Mesothelial cell of epicardium (in vitro differentiated cells): ENCODE results near the gene CYP2W1. TPM values are rescaled to one million over a fixed set of nuclear protein-coding genes. Genes with fewer than 3 reads are reported as not detected.
"Not testable (repeated sequence)": the region's sequence is repeated elsewhere in the genome, so short reads cannot be mapped to it uniquely, and the experiment has no call there.

Experiments
- DNase-seq, 2 experiments: peaks; one replicate each; pipeline ENCODE4 v3.0.0; 2021; ENCODE audit warnings: low spot score in 2 of 2; ENCODE audit not compliant: unreplicated experiment in 2 of 2
- H3K27ac Mint-ChIP-seq: 2 replicates; pipeline ENCODE4 v1.8.0; 2021; ENCODE audit warnings: mixed read lengths
- H3K27me3 Mint-ChIP-seq: 2 replicates; pipeline ENCODE4 v1.8.0; 2021; ENCODE audit warnings: low read depth, mixed read lengths
- H3K36me3 Mint-ChIP-seq: 2 replicates; pipeline ENCODE4 v1.8.0; 2021; ENCODE audit warnings: mixed read lengths
- H3K4me1 Mint-ChIP-seq: 2 replicates; pipeline ENCODE4 v1.8.0; 2021; ENCODE audit warnings: mixed read lengths
- H3K4me3 Mint-ChIP-seq: 2 replicates; pipeline ENCODE4 v1.8.0; 2021; ENCODE audit warnings: mild to moderate bottlenecking, moderate library complexity, mixed read lengths
- H3K9me3 Mint-ChIP-seq: 2 replicates; pipeline ENCODE4 v1.8.0; 2021; ENCODE audit warnings: mixed read lengths
- CTCF ChIP-seq: fragments of 200-600 bp; sonication (generic); IDR thresholded peaks from one replicate; pipeline ENCODE4 v1.5.0; 2021; ENCODE audit warnings: antibody characterized with exemption; ENCODE audit not compliant: unreplicated experiment
- total RNA-seq: library from RNA; stranded (reverse); gene quantifications from 3 replicates; pipeline ENCODE4 v1.2.1, GENCODE V29; 2021

Gene CYP2W1
- total RNA-seq, 1 donor from 2014 or later: 5.6 TPM

- H3K9me3 Mint-ChIP-seq: peaks cover 20% of the 10 kb centered on the region
- H3K36me3 Mint-ChIP-seq: no peaks in the 10 kb centered on the region
- no peak overlapping the region for H3K4me3 Mint-ChIP-seq
- TF ChIP-seq CTCF: no peak
- H3K27ac Mint-ChIP-seq: no peak overlapping the region
- H3K27me3 Mint-ChIP-seq: peaks cover 24% of the 10 kb centered on the region
- no peak for DNase-seq
- H3K4me1 Mint-ChIP-seq: no peaks in the 10 kb centered on the region
Observed at GRCh38 chr7:937856-938484, 45.0 kb upstream of the CYP2W1 start.

- TF ChIP-seq CTCF: no peak
- H3K27me3 Mint-ChIP-seq: peaks cover 24% of the 10 kb centered on the region
- H3K9me3 Mint-ChIP-seq: peaks cover 20% of the 10 kb centered on the region
- H3K4me1 Mint-ChIP-seq: no peaks in the 10 kb centered on the region
- DNase-seq: no peak
- no peak overlapping the region for H3K27ac Mint-ChIP-seq
- H3K4me3 Mint-ChIP-seq: no peak overlapping the region
- H3K36me3 Mint-ChIP-seq: no peaks in the 10 kb centered on the region
Observed at GRCh38 chr7:938546-939185, 44.3 kb upstream of the CYP2W1 start.

- no peak for TF ChIP-seq CTCF
- H3K36me3 Mint-ChIP-seq: no peaks in the 10 kb centered on the region
- H3K9me3 Mint-ChIP-seq: peaks cover 20% of the 10 kb centered on the region
- DNase-seq: no peak
- peaks cover 24% of the 10 kb centered on the region for H3K27me3 Mint-ChIP-seq
- H3K4me1 Mint-ChIP-seq: no peaks in the 10 kb centered on the region
- no peak overlapping the region for H3K27ac Mint-ChIP-seq
- no peak overlapping the region for H3K4me3 Mint-ChIP-seq
Observed at GRCh38 chr7:939843-940242, 43.1 kb upstream of the CYP2W1 start.

- no peaks in the 10 kb centered on the region for H3K4me1 Mint-ChIP-seq
- peaks cover 20% of the 10 kb centered on the region for H3K9me3 Mint-ChIP-seq
- H3K27ac Mint-ChIP-seq: no peak overlapping the region
- no peak overlapping the region for H3K4me3 Mint-ChIP-seq
- peaks cover 24% of the 10 kb centered on the region for H3K27me3 Mint-ChIP-seq
- TF ChIP-seq CTCF: no peak
- DNase-seq: no peak
- no peaks in the 10 kb centered on the region for H3K36me3 Mint-ChIP-seq
Observed at GRCh38 chr7:940599-941408, 42.2 kb upstream of the CYP2W1 start.

- not testable (repeated sequence) for H3K27ac Mint-ChIP-seq, H3K4me1 Mint-ChIP-seq, H3K36me3 Mint-ChIP-seq, H3K4me3 Mint-ChIP-seq
- peak in 1 of 2 experiments; percentile 1 for DNase-seq
- peaks cover 24% of the 10 kb centered on the region for H3K27me3 Mint-ChIP-seq
- H3K9me3 Mint-ChIP-seq: peaks cover 20% of the 10 kb centered on the region
Observed at GRCh38 chr7:943793-944192, 39.2 kb upstream of the CYP2W1 start.

GRCh38 chr7:944744-945143, 38.2 kb upstream of the CYP2W1 start:
- no peak for DNase-seq
- peaks cover 23% of the 10 kb centered on the region for H3K27me3 Mint-ChIP-seq
- no peak overlapping the region for H3K4me3 Mint-ChIP-seq
- TF ChIP-seq CTCF: no peak
- peaks cover 20% of the 10 kb centered on the region for H3K9me3 Mint-ChIP-seq
- H3K36me3 Mint-ChIP-seq: no peaks in the 10 kb centered on the region
- no peaks in the 10 kb centered on the region for H3K4me1 Mint-ChIP-seq
- H3K27ac Mint-ChIP-seq: no peak overlapping the region
